NCI-H345 treated with DMSO at 0.1 percent for 48 hours (cell line): ENCODE measurements around the gene STPG3.
A peak's percentile ranks its signal among the peaks of the same experiment; 100 is the strongest.
"Not testable (repeated sequence)": the region's sequence is repeated elsewhere in the genome, so short reads cannot be mapped to it uniquely, and the experiment has no call there.

Source experiments
- DNase-seq: peaks from one replicate; lab custom pipeline; 2025; ENCODE audit not compliant: unreplicated experiment; lab: John Stamatoyannopoulos, UW

STPG3 gene

DNA sequence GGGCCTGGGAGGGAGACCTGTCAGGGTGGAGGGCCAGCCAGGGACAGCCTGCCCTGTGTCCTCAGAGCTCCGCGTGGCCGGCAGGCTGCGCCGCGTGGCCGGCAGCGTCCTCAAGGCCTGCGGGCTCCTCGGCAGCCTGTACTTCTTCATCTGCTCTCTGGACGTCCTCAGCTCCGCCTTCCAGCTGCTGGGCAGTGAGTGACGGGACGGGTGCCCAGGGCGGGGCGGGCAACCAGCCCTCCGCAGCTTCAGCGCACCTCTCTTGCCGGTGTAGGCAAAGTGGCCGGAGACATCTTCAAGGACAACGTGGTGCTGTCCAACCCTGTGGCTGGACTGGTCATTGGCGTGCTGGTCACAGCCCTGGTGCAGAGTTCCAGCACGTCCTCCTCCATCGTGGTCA is 18.6 kb upstream of the STPG3 start:
- DNase-seq: no peak

DNA sequence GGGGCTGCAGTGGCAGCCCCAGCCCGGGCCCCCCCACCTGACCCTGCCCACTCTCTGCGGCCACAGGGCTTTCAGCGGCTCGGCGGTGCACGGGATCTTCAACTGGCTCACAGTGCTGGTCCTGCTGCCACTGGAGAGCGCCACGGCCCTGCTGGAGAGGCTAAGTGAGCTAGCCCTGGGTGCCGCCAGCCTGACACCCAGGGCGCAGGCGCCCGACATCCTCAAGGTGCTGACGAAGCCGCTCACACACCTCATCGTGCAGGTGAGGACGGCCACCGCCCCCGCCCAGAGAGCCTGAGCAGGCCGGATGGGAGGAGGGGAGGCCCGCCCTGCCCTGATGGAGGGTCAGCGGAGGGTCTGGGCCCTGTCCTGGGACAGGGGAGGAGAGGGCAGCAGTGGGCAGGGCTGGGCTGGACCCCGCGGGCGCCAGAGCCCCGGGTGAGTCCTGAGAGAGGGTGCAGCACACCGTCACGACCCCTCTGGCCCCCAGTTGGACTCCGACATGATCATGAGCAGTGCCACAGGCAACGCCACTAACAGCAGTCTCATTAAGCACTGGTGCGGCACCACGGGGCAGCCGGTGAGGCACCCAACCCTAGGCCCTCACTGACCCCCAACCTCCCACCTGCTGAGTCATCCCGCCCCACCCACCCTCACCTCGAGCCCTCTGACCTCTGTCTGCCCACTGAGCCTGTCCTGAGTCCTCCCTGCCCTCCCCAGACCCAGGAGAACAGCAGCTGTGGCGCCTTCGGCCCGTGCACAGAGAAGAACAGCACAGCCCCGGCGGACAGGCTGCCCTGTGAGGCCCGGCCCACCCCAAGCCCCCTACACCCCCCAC is 17.7 kb upstream of the STPG3 start:
- DNase-seq: no peak

DNA sequence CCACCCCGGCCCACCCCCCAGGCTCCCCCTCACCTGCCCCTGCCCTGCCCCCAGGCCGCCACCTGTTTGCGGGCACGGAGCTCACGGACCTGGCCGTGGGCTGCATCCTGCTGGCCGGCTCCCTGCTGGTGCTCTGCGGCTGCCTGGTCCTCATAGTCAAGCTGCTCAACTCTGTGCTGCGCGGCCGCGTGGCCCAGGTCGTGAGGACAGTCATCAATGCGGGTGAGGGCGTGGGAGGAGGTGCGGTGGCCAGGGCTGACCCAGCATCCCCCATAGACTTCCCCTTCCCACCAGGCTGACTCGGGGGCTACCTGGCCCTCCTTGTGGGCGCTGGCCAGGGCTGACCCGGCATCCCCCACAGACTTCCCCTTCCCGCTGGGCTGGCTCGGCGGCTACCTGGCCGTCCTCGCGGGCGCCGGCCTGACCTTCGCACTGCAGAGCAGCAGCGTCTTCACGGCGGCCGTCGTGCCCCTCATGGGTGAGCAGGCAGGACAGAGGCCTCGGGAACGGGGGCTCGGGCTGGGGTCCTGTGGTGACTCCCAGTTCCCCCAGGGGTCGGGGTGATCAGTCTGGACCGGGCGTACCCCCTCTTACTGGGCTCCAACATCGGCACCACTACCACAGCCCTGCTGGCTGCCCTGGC is 16.9 kb upstream of the STPG3 start:
- no peak for DNase-seq

DNA sequence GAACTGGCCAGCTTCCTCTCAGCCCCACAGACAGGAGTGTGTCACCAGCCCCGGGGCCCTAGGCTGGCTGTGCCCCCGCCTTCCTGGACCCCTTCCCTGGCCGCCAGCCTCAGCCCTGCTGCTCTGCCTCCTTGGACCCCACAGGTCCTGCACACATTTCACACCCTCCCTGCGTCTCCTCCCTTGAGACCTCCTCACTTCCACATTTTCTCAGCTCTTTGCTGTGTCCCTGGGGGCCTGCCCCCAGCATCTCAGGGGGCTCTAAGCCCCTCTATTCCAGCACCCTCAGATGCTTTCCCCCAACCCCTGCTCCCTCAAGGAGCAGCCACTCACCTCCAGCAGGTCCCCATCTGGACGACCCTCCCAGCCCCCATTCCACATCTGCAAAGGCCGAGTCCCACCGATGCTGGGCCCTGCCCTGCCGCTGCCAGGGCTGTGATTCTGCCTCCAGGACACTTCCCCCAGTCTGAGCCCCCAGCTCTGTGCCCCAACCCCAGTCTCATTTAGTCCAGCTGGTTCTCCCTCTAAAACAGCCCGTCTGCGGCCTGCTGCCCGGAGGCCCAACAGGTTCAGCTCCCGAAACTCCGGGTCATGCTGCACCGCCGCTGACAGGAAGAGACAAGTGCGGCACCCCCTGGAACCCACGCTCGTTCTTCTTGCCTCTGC is 16.2 kb upstream of the STPG3 start:
- DNase-seq: no peak

DNA sequence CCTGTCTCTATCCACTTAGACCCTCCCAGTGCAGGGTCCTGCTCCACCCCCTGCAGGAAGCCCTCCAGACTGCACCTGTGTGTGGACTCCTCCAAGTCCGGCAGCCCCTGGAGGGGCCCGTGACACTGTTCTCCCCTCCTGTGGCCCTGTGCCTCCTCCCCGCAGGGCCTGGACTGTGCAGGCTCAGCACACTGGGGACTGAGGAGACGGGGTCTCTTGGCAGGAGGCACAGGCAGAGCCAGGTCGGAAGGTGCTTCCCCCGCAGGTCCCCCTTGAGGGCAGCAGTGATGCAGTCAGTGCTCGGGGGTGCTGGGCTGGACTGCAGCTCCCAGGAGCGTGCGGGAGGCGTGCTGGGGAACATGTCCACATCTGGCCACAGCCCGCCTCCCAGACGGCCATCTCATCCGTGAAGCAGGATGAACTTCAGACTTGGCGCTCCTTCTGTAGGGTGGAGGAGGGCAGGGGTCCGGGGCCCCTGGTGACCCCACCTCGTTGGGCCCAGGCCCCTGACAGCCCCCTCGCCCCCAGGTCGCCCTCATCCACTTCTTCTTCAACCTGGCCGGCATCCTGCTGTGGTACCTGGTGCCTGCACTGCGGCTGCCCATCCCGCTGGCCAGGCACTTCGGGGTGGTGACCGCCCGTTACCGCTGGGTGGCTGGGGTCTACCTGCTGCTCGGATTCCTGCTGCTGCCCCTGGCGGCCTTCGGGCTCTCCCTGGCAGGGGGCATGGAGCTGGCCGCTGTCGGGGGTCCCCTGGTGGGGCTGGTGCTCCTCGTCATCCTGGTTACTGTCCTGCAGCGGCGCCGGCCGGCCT is 15.5 kb upstream of the STPG3 start:
- DNase-seq: no peak

DNA sequence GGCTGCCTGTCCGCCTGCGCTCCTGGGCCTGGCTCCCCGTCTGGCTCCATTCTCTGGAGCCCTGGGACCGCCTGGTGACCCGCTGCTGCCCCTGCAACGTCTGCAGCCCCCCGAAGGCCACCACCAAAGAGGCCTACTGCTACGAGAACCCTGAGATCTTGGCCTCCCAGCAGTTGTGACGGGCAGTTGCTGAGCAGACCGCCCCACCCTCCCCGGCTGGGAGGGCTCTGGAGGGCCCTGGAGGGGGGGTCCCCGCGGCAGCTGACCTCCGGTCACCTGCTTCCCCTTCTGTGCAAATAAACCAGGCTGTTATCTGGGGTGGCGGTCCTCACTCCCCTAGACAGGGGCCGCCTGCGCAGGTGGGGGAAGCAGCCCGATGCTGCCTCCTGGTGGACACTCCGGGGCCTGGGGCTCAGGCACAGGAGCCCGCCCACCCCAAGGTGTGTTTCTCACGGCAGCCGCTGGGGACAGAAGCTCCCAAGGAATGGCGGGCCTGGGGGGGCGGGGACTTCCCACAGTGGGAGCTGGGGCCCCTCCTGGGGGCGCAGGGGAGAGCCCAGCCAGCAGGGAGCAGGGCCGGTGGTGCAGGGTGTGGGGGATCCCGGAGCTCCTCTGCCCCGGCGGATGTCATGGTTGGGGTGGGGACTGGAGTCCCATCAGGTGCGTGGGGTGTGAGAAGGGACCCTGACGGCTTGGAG is 14.7 kb upstream of the STPG3 start:
- peak; percentile 53 for DNase-seq

DNA sequence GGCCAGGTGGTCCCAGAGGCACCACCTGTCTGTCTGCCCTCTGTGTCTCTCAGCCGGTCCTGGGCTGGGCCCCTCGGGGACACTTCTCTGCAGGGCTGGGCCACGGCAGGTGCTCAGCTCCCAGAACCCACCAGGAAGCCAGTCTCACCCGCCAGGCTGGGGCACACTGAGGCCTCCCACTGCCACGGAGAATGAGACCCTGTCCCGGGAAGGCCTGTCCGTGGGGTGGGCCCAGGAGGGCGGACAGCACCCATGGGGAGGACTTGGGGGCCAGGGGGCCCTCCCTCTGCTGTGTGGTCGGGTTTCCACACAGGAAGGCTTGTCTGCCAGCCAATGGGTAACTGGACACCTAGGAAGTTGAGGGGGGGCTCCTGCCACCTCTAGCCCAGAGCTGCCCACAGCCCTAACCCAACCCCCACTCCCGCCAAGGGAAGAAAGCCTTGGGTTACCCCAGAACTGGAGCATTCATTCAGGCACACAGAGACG is 14.1 kb upstream of the STPG3 start:
- no peak for DNase-seq

DNA sequence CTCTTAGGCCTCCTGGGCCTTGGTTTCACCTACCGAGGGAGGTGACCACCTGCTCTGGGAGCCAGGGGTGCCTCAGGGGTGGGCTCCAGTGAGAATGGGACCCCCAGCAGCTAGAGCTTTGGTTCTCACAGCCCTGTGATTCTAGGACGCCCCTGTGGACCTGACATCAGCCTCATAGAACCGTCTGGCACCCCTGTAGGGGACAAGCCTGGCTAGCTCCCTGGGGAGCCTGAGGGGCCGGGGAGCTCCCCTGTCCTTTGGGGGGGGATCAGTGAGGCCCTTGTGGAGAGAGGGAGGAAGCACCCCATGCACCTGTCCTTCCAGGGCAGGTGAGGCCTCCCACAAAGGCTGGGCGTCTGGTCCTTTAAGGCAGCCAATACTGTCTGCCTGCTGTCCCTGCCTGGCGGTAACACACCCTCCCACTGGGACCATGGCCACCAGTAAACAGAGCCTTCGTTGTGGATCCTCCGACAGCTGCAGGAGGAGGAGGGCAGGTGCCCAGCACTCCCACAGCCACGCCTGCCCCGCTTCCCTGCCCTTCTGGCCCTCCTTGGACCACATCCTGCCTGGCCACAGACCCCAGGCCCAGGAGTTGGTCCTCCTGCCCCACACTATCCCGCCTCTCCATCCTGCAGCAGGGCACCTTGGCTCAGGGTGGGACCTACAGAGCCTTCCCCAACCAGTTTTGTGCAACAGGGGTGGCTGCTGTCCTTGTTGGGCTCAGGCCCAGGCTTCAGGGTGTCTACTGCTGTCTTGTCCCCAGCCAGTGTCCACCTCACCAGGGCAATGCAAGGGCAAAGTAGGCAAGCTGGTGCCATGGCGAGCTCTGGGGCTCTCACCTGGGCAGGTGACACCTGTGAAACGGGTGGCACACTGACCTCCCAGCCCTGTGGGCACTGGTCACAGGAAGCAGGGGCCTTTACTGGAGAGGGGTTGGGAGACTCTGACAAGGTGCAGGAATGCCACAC is 13.0 kb upstream of the STPG3 start:
- peak; percentile 80 for DNase-seq

DNA sequence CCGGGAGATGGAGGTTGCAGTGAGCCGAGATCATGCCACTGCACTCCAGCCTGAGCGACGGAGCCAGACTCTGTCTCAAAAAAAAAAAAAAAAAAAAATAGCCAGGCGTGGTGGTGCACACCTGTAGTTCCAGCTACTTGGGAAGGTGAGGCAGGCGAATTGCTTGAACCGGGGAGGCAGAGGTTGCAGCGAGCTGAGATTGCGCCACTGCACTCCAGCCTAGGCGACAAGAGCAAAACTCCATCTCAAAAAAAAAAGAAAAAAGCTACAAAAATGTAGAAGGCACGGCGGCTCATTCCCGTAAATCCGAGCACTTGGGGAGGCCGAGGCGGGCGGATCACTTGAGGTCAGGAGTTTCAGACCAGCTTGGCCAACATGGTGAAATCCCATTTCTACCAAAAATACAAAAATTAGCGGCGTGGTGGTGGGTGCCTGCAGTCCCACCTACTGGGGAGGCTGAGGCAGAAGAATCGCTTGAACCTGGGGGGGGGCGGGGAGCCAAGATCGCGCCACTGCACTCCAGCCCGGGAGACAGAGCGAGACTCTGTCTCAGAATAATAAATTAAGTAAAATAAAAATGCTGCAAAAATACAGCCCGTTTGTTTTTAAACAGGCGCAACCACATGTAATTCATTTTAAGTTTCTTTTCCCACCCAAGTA is 11.4 kb upstream of the STPG3 start:
- not testable (repeated sequence) for DNase-seq

DNA sequence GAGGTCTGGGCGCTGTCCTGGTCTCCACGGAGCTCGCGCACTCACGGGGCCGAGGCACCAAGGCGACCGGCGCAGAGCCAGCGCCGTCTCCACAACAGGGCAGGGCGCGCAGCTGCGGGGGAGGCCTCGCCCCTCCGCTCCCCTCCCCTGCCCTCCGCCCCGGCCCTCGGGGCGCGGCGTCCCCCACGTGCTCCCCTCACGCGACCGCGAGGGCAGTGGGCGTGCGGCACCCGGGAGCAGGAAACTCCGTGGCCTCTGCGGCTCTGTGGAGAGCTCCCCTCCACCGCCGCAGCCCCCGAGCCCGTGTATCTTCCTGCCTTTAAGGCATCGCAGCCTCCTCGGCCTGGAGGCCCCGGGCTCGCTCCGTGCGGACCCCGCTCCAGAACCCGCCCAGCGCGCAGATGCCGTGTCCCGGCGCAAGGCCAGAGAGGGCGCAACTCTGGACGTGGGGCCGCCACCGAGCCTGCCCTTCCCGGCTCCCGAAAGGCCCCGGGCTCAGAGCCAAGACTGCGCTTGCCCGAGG is 10.7 kb upstream of the STPG3 start:
- no peak for DNase-seq

DNA sequence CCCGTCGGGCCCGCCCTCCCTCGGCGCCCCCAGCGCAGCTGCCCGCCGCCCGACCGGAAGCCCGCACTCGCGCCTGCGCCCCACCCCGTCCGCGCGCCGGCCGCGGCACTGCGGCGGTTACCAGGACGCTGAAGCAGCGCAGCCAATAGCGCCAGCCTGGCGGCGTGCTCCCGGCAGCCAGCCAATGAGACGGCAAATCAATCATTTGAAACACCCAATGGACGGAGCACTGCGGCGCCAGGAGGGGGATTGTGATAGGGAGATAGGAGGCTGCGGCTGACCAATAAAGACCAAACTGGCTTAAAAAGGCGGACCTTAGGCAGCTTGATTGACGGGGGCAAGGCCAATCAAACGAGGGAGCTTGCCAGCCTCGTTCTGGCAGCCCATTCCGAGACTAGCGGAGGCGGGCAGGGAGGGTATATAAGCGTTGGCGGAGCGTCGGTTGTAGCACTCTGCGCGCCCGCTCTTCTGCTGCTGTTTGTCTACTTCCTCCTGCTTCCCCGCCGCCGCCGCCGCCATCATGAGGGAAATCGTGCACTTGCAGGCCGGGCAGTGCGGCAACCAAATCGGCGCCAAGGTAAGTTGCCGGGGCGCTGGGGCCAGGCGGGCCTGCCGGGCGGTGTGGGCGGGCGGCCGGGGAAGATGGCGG is 10.1 kb upstream of the STPG3 start, which contains the start of gene TUBB4B:
Gene TUBB4B (plus strand): TSS at position 447 of the 649 bp plus-strand sequence. CDS start 74 bp downstream, at position 521.
- peak; percentile 99 for DNase-seq

DNA sequence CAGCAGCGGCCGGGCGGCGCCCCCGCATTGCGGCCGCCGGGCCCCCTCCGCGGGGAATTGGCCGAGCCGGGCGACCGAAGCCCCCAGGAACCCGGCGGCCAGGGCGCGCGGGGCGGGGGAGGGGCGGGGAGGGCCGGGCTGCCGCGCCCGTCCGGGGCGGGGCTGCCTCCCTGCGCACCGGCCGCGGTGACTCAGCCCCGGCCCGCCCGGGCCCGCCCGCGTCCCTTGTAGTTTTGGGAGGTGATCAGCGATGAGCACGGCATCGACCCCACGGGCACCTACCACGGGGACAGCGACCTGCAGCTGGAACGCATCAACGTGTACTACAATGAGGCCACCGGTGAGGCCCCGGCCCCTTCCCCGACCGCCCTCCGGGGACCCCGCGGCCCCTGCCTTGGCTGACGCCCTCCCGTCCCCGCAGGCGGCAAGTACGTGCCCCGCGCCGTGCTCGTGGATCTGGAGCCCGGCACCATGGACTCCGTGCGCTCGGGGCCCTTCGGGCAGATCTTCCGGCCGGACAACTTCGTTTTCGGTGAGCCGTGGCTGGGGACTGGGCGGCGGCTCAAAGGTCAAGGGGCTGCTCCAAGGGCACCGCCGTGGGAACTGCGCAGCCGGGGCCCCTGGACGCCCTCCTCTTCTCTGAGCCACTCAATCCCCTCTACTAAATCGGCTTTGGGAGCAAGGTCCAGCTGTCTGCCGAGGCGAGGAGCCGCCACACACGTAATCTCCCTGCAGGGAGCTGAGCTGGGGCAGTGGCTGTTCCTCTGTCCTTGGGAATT is 9.4 kb upstream of the STPG3 start:
- no peak for DNase-seq

DNA sequence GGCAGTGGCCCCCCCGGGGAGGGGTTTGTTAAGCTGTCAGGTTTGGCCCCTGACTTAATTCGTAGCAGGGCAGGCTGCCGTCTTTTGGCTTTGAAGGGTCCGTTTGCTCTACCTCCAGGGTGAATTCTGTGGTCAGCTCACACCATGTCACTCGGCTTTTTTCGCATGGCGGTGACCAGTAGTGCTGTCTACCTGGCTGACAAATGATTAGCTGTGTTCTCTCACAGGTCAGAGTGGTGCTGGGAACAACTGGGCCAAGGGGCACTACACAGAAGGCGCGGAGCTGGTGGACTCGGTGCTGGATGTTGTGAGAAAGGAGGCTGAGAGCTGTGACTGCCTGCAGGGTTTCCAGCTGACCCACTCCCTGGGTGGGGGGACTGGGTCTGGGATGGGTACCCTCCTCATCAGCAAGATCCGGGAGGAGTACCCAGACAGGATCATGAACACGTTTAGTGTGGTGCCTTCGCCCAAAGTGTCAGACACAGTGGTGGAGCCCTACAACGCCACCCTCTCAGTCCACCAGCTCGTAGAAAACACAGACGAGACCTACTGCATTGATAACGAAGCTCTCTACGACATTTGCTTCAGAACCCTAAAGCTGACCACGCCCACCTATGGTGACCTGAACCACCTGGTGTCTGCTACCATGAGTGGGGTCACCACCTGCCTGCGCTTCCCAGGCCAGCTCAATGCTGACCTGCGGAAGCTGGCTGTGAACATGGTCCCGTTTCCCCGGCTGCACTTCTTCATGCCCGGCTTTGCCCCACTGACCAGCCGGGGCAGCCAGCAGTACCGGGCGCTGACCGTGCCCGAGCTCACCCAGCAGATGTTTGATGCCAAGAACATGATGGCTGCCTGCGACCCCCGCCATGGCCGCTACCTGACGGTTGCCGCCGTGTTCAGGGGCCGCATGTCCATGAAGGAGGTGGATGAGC is 8.6 kb upstream of the STPG3 start:
- no peak for DNase-seq

DNA sequence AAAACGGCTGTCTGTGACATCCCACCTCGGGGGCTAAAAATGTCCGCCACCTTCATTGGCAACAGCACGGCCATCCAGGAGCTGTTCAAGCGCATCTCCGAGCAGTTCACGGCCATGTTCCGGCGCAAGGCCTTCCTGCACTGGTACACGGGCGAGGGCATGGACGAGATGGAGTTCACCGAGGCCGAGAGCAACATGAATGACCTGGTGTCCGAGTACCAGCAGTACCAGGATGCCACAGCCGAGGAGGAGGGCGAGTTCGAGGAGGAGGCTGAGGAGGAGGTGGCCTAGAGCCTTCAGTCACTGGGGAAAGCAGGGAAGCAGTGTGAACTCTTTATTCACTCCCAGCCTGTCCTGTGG is 7.8 kb upstream of the STPG3 start:
- DNase-seq: not testable (repeated sequence)

DNA sequence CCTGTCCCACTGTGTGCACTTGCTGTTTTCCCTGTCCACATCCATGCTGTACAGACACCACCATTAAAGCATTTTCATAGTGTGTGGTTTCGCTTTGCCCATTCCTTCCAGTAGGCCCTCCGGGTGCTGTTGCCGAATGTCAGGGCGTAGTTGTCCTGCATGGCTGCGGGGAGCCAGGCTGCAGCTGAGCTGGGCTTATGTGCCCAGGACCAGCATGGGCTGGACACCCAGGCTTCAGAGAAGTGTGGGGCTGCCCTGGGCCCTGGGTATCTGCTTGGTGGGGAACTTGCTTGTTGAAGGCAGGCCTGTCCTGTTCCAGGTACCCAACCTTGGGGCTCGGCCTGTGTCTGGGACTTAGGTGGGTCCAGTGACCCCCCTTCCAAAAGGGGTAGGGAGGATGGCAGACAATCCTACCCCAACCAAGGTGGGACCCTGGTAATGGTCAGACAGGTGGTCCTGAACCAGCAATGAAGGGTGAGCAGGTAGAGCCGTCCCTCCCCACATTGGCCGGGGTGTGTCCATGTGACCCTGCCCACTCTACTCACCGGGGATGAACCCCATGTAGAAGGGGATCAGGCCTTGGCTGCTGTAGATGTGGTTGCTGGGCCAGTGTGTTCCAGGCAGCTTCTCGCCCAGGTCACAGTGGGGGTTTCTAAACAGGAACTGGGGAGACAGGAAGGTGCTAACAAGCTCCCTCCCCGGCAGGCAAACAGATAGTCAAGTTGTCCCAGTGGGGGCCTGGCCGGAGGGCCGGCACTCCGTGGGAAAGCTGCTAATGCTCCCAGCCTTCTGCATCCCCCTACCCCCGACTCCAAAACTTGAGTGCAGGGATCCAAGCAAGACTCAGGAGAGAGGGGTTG is 7.2 kb upstream of the STPG3 start:
- DNase-seq: no peak
